Stomach smooth muscle (tissue), 2 donors: ENCODE measurements around the gene SRGAP2.
"Not testable (repeated sequence)": the region's sequence is repeated elsewhere in the genome, so short reads cannot be mapped to it uniquely, and the experiment has no call there.

Experiments
- H3K27ac ChIP-seq: one replicate; pipeline ENCODE4 v1.7.0; 2013; ENCODE audit warnings: mild to moderate bottlenecking, low read length, inconsistent platforms
- H3K27me3 ChIP-seq, 2 donors: one replicate each; pipeline ENCODE4 v1.7.0; 2013; ENCODE audit warnings: low read length in 2 of 2; ENCODE audit not compliant: insufficient read depth in 2 of 2, control insufficient read depth in 1 of 2
- H3K36me3 ChIP-seq, 2 donors: one replicate each; pipeline ENCODE4 v1.7.0; 2013; ENCODE audit warnings: low read length in 2 of 2; ENCODE audit not compliant: control insufficient read depth in 2 of 2, insufficient read depth in 2 of 2
- H3K4me1 ChIP-seq: one replicate; pipeline ENCODE4 v1.7.0; 2013; ENCODE audit warnings: low read length; ENCODE audit not compliant: control insufficient read depth, insufficient read depth
- H3K4me3 ChIP-seq, 2 donors: one replicate each; pipeline ENCODE4 v1.7.0; 2013; ENCODE audit warnings: low read length in 2 of 2
- H3K9ac ChIP-seq, 2 donors: one replicate each; pipeline ENCODE4 v1.7.0; 2013; ENCODE audit warnings: low read length in 2 of 2, mild to moderate bottlenecking in 1 of 2
- H3K9me3 ChIP-seq, 2 donors: one replicate each; pipeline ENCODE4 v1.7.0; 2013; ENCODE audit warnings: low read length in 2 of 2; ENCODE audit not compliant: control insufficient read depth in 2 of 2
- donor health status: healthy.
- donor health status: Pancreatic carcinoma.

SRGAP2 gene

GRCh38 chr1:206182368-206183317 is 20.7 kb upstream of the SRGAP2 start:
- H3K27ac ChIP-seq, H3K9me3 ChIP-seq, H3K9ac ChIP-seq, H3K27me3 ChIP-seq, H3K36me3 ChIP-seq, H3K4me1 ChIP-seq, H3K4me3 ChIP-seq: not testable (repeated sequence)

- not testable (repeated sequence) for H3K27me3 ChIP-seq, H3K4me3 ChIP-seq, H3K27ac ChIP-seq, H3K4me1 ChIP-seq, H3K9ac ChIP-seq, H3K9me3 ChIP-seq, H3K36me3 ChIP-seq
Observed at GRCh38 chr1:206183788-206184187, 19.6 kb upstream of the SRGAP2 start.

GRCh38 chr1:206185778-206186177 is 17.6 kb upstream of the SRGAP2 start:
- H3K9ac ChIP-seq, H3K4me1 ChIP-seq, H3K9me3 ChIP-seq, H3K27ac ChIP-seq, H3K27me3 ChIP-seq, H3K36me3 ChIP-seq, H3K4me3 ChIP-seq: not testable (repeated sequence)

GRCh38 chr1:206186826-206187225 is 16.5 kb upstream of the SRGAP2 start:
- H3K9ac ChIP-seq, H3K36me3 ChIP-seq, H3K27me3 ChIP-seq, H3K4me3 ChIP-seq, H3K4me1 ChIP-seq, H3K9me3 ChIP-seq, H3K27ac ChIP-seq: not testable (repeated sequence)

GRCh38 chr1:206195182-206195581 is 8.2 kb upstream of the SRGAP2 start:
- not testable (repeated sequence) for H3K27ac ChIP-seq

GRCh38 chr1:206196748-206197424 is 6.5 kb upstream of the SRGAP2 start:
- not testable (repeated sequence) for H3K4me3 ChIP-seq, H3K27ac ChIP-seq, H3K9me3 ChIP-seq, H3K36me3 ChIP-seq, H3K4me1 ChIP-seq, H3K27me3 ChIP-seq, H3K9ac ChIP-seq

More at GRCh38 chr1:206195182-206195581, 8.2 kb upstream of the SRGAP2 start:
- not testable (repeated sequence) for H3K4me1 ChIP-seq, H3K4me3 ChIP-seq, H3K9me3 ChIP-seq, H3K36me3 ChIP-seq, H3K27me3 ChIP-seq, H3K9ac ChIP-seq

GRCh38 chr1:206202789-206203363 is 465 bp upstream of the SRGAP2 start, which contains the start of gene FAM72A:
Gene FAM72A, minus strand, starts transcription at chr1:206202839. Its CDS starts 814 bp downstream, at chr1:206202025.
- peak within 1 kb of the TSS in 1 of 2 donors; percentile 49 for H3K4me3 ChIP-seq
- not testable (repeated sequence) for H3K27me3 ChIP-seq, H3K9me3 ChIP-seq, H3K4me1 ChIP-seq, H3K27ac ChIP-seq, H3K9ac ChIP-seq, H3K36me3 ChIP-seq

- not testable (repeated sequence) for H3K9ac ChIP-seq, H3K9me3 ChIP-seq, H3K4me1 ChIP-seq, H3K27ac ChIP-seq, H3K36me3 ChIP-seq, H3K27me3 ChIP-seq
- peak overlapping the region in 1 of 2 donors; percentile 49 for H3K4me3 ChIP-seq
Observed at GRCh38 chr1:206204159-206204511, 794 bp downstream of the SRGAP2 start.

GRCh38 chr1:206204871-206205270 is 1.5 kb downstream of the SRGAP2 start:
- H3K4me3 ChIP-seq: peak overlapping the region in 1 of 2 donors; percentile 35
- not testable (repeated sequence) for H3K4me1 ChIP-seq, H3K27ac ChIP-seq

GRCh38 chr1:206205569-206205968 is 2.2 kb downstream of the SRGAP2 start:
- not testable (repeated sequence) for H3K4me3 ChIP-seq, H3K36me3 ChIP-seq, H3K9ac ChIP-seq, H3K27me3 ChIP-seq, H3K4me1 ChIP-seq, H3K9me3 ChIP-seq, H3K27ac ChIP-seq

More at GRCh38 chr1:206204871-206205270, 1.5 kb downstream of the SRGAP2 start:
- H3K9me3 ChIP-seq, H3K36me3 ChIP-seq, H3K27me3 ChIP-seq, H3K9ac ChIP-seq: not testable (repeated sequence)

- not testable (repeated sequence) for H3K9me3 ChIP-seq, H3K4me3 ChIP-seq, H3K27me3 ChIP-seq
Observed at GRCh38 chr1:206210802-206211201, 7.5 kb downstream of the SRGAP2 start.

More at GRCh38 chr1:206210802-206211201, 7.5 kb downstream of the SRGAP2 start:
- H3K9ac ChIP-seq, H3K36me3 ChIP-seq, H3K27ac ChIP-seq, H3K4me1 ChIP-seq: not testable (repeated sequence)
